K562 (cell line): Measurements from ENCODE around the gene COL8A2. TPM values are rescaled to one million over a fixed set of nuclear protein-coding genes. Genes with fewer than 3 reads are reported as not detected.

Source experiments
- ARID1B ChIP-seq: fragments of 450-650 bp; IDR thresholded peaks from 2 replicates; pipeline ENCODE4 v1.6.1; 2016; ENCODE audit warnings: antibody characterized with exemption, mild to moderate bottlenecking, inconsistent platforms
- E2F3 ChIP-seq: fragments of 250-450 bp; sonication (Bioruptor Pico); IDR thresholded peaks from 2 replicates; pipeline ENCODE4 v1.4.0; 2020; ENCODE audit warnings: mild to moderate bottlenecking
- HLTF ChIP-seq: fragments of 450-650 bp; IDR thresholded peaks from 2 replicates; pipeline ENCODE4 v1.6.1; 2016
- HNRNPH1 ChIP-seq: fragments of 200-400 bp; formaldehyde crosslinking; optimal IDR thresholded peaks from 2 replicates; pipeline ENCODE3; 2017; ENCODE audit warnings: low read depth, mild to moderate bottlenecking, low read length, moderate library complexity
- NR2C2 ChIP-seq, 2 experiments: fragments of 200-800 bp in 1 of 2; sonication (Bioruptor generic) in 1 of 2; sonication (generic) in 1 of 2; formaldehyde crosslinking in 1 of 2; IDR thresholded peaks; 2 replicates each; pipeline versions ENCODE4 v1.6.1 to v1.8.0; 2016 to 2022; ENCODE audit warnings: mild to moderate bottlenecking in 1 of 2, missing compliant biosample characterization in 1 of 2, missing genetic modification characterization in 1 of 2, missing genetic modification reagents in 1 of 2
- NR4A1 ChIP-seq, 2 experiments: fragments of 250-450 bp in 1 of 2; fragments of 450-650 bp in 1 of 2; sonication (Bioruptor Pico) in 1 of 2; IDR thresholded peaks; 2 replicates each; pipeline versions ENCODE4 v1.4.0 to v1.6.1; 2016 to 2020; ENCODE audit warnings: mild to moderate bottlenecking in 2 of 2, missing compliant biosample characterization in 1 of 2, missing genetic modification characterization in 1 of 2, moderate library complexity in 1 of 2
- POLR2AphosphoS5 ChIP-seq: IDR thresholded peaks from 2 replicates; pipeline ENCODE4 v1.6.1; 2011; ENCODE audit warnings: mild to moderate bottlenecking, low read depth, low read length, moderate library complexity; ENCODE audit not compliant: control insufficient read depth, insufficient read depth
- SMC3 ChIP-seq: conservative IDR thresholded peaks from 2 replicates; pipeline ENCODE4 v1.6.1; 2011; ENCODE audit warnings: low read depth, low read length, improper control_type of control experiment; ENCODE audit not compliant: insufficient read depth
- STAT5B ChIP-seq: fragments of 250-450 bp; sonication (Bioruptor Pico); IDR thresholded peaks from 2 replicates; pipeline ENCODE4 v1.8.0; 2021; ENCODE audit warnings: mild to moderate bottlenecking, inconsistent platforms
- TBL1XR1 ChIP-seq, 2 experiments: IDR thresholded peaks; 2 replicates each; pipeline ENCODE4 v1.6.1; 2012; ENCODE audit warnings: improper control_type of control experiment in 2 of 2, low read length in 2 of 2, mild to moderate bottlenecking in 1 of 2
- TEAD2 ChIP-seq: fragments of 450-650 bp; IDR thresholded peaks from 2 replicates; pipeline ENCODE4 v1.6.1; 2016; ENCODE audit warnings: missing genetic modification characterization, control low read depth, missing compliant biosample characterization
- TOE1 ChIP-seq, 2 experiments: fragments of 450-650 bp in 1 of 2; sonication (generic) in 1 of 2; formaldehyde crosslinking in 1 of 2; IDR thresholded peaks; 2 replicates each; pipeline versions ENCODE4 v1.7.1 to v1.8.0; 2016 to 2022; ENCODE audit warnings: borderline replicate concordance in 2 of 2, mild to moderate bottlenecking in 2 of 2, antibody characterized with exemption in 1 of 2, inconsistent platforms in 1 of 2, low read depth in 1 of 2, missing genetic modification reagents in 1 of 2, moderate library complexity in 1 of 2
- ZKSCAN1 ChIP-seq: fragments of 150-350 bp; IDR thresholded peaks from 2 replicates; pipeline ENCODE4 v1.6.1; 2016; ENCODE audit warnings: low read depth, low read length
- ZNF717 ChIP-seq: fragments of 250-450 bp; sonication (Bioruptor Pico); IDR thresholded peaks from 2 replicates; pipeline ENCODE4 v1.5.0; 2021
- polyA plus RNA-seq, 8 experiments: library from polyadenylated mRNA; depleted of rRNA in 4 of 8; stranded (reverse) in 5 of 8; unstranded in 3 of 8; fragments of >200 nt; fragmentation: Nextera tagmentation in 2 of 8; fragmentation: Illumina TruSeq in 1 of 8; extraction: Ambion mirVana in 2 of 8; extraction: Trizol in 1 of 8; gene quantifications; 2 replicates each; pipeline versions ENCODE4 v1.2.1 to v1.2.3, GENCODE V29; 2011 to 2014; ENCODE audit warnings: inconsistent platforms in 1 of 8, missing spikeins in 1 of 8
- total RNA-seq, 7 experiments: library from RNA; depleted of rRNA in 6 of 7; stranded (reverse); fragments of >200 nt in 6 of 7; fragmentation: Illumina TruSeq in 2 of 7; extraction: Trizol in 2 of 7; gene quantifications; 2 replicates each; pipeline versions ENCODE4 v1.2.1 to v1.2.3, GENCODE V29; 2011 to 2021; ENCODE audit warnings: low replicate concordance in 1 of 7
- TF ChIP-seq, protein P1 (sequence below): fragments of 450-650 bp; IDR thresholded peaks from 2 replicates; pipeline ENCODE4 v1.6.1; 2016; ENCODE audit warnings: low read depth
- TF ChIP-seq, protein P2 (sequence below): fragments of 450-650 bp; IDR thresholded peaks from 2 replicates; pipeline ENCODE4 v1.7.0; 2016; ENCODE audit warnings: borderline replicate concordance

COL8A2 gene
- total and polyA plus RNA-seq, 9 of the 15 experiments (the other 6 are each of a cell fraction or from before 2014, with no cell fraction given), result 0.03 to 0.14 (median 0.04) TPM; not detected in 5

DNA sequence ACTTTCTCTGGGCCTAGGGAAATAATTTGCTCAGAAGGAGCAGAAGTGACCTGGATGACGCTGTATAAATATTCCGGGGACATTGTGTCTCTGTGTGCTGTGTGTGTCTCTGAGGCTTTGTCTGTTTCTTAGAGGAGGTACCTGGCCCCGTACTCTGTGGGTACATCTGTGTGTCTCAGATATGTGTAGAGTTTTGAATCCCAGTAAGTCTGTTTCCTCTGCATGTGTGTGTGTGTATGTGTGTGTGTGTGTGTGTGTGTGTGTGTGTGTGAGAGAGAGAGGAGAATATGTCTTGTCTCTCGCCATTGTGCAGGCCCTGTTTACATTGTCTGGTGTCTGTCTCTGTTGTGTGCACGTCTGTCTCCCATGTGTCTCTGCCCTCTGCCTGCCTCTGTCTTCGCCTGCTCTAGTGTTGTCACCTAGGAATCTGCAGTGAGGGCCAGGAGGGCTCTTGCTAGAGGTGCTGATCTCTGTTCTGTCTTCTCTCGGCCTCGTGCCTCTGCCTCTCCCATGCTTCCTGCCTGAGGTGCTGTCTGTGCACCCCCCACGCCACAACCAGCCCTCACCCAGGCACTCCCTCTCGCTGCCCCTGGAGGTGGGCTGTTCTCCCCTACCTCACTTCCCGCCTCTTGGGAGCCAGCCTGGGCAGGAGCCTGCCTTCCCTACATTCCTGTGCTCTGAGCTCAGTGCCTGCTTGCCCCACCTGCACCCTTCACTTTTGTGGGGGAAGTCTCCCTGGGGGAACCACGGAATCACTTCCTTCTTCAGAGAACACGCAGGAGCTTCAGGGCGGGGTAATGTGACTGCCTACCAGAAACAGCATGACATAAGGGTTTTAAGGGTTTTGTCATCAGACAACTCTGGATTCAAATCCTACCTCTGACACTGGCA lies 36.9 kb upstream of the COL8A2 start (continued):
- TF ChIP-seq, protein P1, sequence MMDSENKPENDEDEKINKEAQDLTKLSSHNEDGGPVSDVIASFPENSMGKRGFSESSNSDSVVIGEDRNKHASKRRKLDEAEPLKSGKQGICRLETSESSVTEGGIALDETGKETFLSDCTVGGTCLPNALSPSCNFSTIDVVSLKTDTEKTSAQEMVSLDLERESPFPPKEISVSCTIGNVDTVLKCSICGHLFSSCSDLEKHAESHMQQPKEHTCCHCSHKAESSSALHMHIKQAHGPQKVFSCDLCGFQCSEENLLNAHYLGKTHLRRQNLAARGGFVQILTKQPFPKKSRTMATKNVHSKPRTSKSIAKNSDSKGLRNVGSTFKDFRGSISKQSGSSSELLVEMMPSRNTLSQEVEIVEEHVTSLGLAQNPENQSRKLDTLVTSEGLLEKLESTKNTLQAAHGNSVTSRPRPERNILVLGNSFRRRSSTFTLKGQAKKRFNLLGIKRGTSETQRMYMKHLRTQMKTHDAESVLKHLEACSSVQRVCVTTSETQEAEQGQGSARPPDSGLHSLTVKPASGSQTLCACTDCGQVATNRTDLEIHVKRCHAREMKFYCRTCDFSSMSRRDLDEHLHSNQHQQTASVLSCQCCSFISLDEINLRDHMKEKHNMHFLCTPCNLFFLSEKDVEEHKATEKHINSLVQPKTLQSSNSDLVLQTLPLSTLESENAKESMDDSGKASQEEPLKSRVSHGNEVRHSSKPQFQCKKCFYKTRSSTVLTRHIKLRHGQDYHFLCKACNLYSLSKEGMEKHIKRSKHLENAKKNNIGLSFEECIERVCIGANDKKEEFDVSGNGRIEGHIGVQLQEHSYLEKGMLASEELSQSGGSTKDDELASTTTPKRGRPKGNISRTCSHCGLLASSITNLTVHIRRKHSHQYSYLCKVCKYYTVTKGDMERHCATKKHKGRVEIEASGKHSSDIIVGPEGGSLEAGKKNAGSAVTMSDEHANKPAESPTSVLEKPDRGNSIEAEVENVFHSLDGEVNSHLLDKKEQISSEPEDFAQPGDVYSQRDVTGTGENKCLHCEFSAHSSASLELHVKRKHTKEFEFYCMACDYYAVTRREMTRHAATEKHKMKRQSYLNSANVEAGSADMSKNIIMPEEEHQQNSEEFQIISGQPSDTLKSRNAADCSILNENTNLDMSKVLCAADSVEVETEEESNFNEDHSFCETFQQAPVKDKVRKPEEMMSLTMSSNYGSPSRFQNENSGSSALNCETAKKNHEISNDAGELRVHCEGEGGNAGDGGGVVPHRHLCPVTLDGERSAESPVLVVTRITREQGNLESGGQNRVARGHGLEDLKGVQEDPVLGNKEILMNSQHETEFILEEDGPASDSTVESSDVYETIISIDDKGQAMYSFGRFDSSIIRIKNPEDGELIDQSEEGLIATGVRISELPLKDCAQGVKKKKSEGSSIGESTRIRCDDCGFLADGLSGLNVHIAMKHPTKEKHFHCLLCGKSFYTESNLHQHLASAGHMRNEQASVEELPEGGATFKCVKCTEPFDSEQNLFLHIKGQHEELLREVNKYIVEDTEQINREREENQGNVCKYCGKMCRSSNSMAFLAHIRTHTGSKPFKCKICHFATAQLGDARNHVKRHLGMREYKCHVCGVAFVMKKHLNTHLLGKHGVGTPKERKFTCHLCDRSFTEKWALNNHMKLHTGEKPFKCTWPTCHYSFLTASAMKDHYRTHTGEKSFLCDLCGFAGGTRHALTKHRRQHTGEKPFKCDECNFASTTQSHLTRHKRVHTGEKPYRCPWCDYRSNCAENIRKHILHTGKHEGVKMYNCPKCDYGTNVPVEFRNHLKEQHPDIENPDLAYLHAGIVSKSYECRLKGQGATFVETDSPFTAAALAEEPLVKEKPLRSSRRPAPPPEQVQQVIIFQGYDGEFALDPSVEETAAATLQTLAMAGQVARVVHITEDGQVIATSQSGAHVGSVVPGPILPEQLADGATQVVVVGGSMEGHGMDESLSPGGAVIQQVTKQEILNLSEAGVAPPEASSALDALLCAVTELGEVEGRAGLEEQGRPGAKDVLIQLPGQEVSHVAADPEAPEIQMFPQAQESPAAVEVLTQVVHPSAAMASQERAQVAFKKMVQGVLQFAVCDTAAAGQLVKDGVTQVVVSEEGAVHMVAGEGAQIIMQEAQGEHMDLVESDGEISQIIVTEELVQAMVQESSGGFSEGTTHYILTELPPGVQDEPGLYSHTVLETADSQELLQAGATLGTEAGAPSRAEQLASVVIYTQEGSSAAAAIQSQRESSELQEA, result 0 out of 2 replicates have a peak, but pooled peaks have one; percentile 16
- TF ChIP-seq NR2C2 (CRISPR knock-in tag; IDR thresholded peaks at IDR 0.05) (0 out of 2 replicates have a peak, but pooled peaks have one; percentile 27), NR2C2 (tag; IDR thresholded peaks at IDR 0.05) (no peak), TOE1 (IDR thresholded peaks at IDR 0.05; ENCODE audit: borderline replicate concordance) (0 out of 2 replicates have a peak, but pooled peaks have one; percentile 28), TOE1 (CRISPR knock-in tag; IDR thresholded peaks at IDR 0.05; ENCODE audit: borderline replicate concordance, low read depth) (no peak), SMC3 (no peak), E2F3 (CRISPR knock-in tag) (0 out of 2 replicates have a peak, but pooled peaks have one; percentile 26), TEAD2 (tag) (no peak), TBL1XR1 (IDR thresholded peaks at IDR 0.05; ENCODE audit: low read length in 2 of 2) (no peak), STAT5B (CRISPR knock-in tag) (no peak), ARID1B (peak; percentile 45; the same call in 1 of the 2 replicates), ZKSCAN1 (no peak), HNRNPH1 (no peak), NR4A1 (CRISPR knock-in tag; IDR thresholded peaks at IDR 0.05) (no peak), NR4A1 (tag; IDR thresholded peaks at IDR 0.05) (0 out of 2 replicates have a peak, but pooled peaks have one; percentile 25), POLR2AphosphoS5 (no peak), ZNF717 (CRISPR knock-in tag) (no peak), HLTF (no peak; the same call in 1 of the 2 replicates)
- TF ChIP-seq, protein P2, sequence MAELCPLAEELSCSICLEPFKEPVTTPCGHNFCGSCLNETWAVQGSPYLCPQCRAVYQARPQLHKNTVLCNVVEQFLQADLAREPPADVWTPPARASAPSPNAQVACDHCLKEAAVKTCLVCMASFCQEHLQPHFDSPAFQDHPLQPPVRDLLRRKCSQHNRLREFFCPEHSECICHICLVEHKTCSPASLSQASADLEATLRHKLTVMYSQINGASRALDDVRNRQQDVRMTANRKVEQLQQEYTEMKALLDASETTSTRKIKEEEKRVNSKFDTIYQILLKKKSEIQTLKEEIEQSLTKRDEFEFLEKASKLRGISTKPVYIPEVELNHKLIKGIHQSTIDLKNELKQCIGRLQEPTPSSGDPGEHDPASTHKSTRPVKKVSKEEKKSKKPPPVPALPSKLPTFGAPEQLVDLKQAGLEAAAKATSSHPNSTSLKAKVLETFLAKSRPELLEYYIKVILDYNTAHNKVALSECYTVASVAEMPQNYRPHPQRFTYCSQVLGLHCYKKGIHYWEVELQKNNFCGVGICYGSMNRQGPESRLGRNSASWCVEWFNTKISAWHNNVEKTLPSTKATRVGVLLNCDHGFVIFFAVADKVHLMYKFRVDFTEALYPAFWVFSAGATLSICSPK, result no peak
